ENCODE measurements around the gene RBMY1A1.
"Not testable (repeated sequence)": the region's sequence is repeated elsewhere in the genome, so short reads cannot be mapped to it uniquely, and the experiment has no call there.

Gene RBMY1A1

DNA sequence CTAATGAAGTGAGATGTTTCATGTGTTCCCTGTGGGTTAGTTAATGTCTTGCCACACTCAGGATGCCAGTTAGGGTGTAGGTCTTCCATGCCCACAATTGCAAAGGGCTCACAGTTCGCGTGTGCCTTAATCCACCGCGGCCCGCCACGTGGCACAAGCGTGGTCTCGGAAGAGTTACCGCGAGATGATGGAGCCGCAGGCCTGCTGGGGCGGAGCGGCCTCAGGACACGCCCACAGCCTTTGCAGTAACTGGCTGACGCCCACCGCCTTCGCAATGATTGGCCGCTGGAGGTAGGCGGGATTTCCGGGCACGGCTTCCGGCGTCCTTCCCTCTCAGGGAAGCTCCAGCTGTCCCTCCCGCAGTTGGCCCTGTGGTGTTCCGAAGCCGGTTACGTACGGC is at the start of gene RBMY1A1:
RBMY1A1 (plus strand) TSS at position 301 of the 400 bp plus-strand sequence. CDS start 2,013 bp downstream, outside the sequence.
- not testable (repeated sequence) for DNase-seq (ENCODE audit: low spot score in 2 of 2); H3K27ac Mint-ChIP-seq; H3K36me3 Mint-ChIP-seq; H3K4me3 Mint-ChIP-seq; ATAC-seq; H3K9me3 Mint-ChIP-seq; H3K4me1 Mint-ChIP-seq

DNA sequence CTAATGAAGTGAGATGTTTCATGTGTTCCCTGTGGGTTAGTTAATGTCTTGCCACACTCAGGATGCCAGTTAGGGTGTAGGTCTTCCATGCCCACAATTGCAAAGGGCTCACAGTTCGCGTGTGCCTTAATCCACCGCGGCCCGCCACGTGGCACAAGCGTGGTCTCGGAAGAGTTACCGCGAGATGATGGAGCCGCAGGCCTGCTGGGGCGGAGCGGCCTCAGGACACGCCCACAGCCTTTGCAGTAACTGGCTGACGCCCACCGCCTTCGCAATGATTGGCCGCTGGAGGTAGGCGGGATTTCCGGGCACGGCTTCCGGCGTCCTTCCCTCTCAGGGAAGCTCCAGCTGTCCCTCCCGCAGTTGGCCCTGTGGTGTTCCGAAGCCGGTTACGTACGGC is 23.6 kb upstream of the RBMY1A1 start, which contains the start of gene RBMY1B:
RBMY1B (plus strand) TSS at position 301 of the 400 bp plus-strand sequence. CDS start 2,013 bp downstream, outside the sequence.
- not testable (repeated sequence) for H3K4me3 Mint-ChIP-seq; DNase-seq (ENCODE audit: low spot score in 2 of 2); H3K36me3 Mint-ChIP-seq; H3K9me3 Mint-ChIP-seq; H3K27ac Mint-ChIP-seq; H3K4me1 Mint-ChIP-seq; ATAC-seq

DNA sequence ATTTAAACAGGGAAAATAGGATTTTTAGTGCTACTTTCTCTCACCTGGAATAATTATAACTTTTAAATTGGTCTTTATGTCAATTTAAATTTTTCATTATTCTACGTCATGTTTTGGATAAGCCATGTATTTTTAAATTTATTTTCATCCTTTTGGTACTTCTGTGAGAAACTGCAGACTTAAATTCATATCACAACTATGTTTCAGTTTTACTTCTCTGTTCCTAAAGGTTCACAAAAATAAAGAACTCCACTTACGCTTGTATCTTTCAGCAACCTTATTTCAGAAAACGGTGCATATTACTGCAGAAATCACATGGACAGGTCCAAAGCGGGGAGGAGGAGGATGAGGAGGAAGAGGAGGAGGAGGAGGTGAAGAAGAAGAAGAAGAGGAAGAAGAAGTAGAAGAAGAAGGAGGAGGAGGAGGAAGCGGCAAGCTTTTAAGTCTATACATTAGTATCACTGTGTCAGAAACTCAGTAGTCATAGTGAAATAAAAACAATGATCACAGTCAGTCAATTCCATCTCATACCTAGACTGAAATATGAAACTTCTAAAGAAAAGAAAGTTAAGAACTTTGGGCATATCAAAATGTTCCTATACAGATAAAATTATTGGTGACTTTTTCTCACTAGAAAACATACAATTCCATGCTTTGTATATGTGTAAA is 24.8 kb downstream of the RBMY1A1 start:
- not testable (repeated sequence) for H3K27ac Mint-ChIP-seq; H3K36me3 Mint-ChIP-seq; H3K4me3 Mint-ChIP-seq; H3K9me3 Mint-ChIP-seq; H3K4me1 Mint-ChIP-seq; DNase-seq (ENCODE audit: low spot score in 2 of 2)
- peak; percentile 45 for ATAC-seq

GRCh38 chrY:21585449-21585848 is 50.8 kb downstream of the RBMY1A1 start:
- H3K36me3 Mint-ChIP-seq, result no peaks in the 10 kb centered on the region
- no peak for ATAC-seq
- peaks cover 3% of the 10 kb centered on the region for H3K9me3 Mint-ChIP-seq
- no peak for DNase-seq (ENCODE audit: low spot score in 2 of 2)
- no peak overlapping the region for H3K4me3 Mint-ChIP-seq
- H3K4me1 Mint-ChIP-seq, result no peaks in the 10 kb centered on the region
- H3K27ac Mint-ChIP-seq, result no peak overlapping the region

GRCh38 chrY:21586454-21586853 is 51.8 kb downstream of the RBMY1A1 start:
- not testable (repeated sequence) for H3K4me3 Mint-ChIP-seq; H3K36me3 Mint-ChIP-seq; H3K27ac Mint-ChIP-seq; ATAC-seq; H3K4me1 Mint-ChIP-seq; DNase-seq (ENCODE audit: low spot score in 2 of 2); H3K9me3 Mint-ChIP-seq

GRCh38 chrY:21592059-21592458 is 57.4 kb downstream of the RBMY1A1 start:
- no peaks in the 10 kb centered on the region for H3K9me3 Mint-ChIP-seq
- H3K4me1 Mint-ChIP-seq, result no peaks in the 10 kb centered on the region
- DNase-seq (ENCODE audit: low spot score in 2 of 2), result no peak
- no peaks in the 10 kb centered on the region for H3K36me3 Mint-ChIP-seq
- no peak overlapping the region for H3K27ac Mint-ChIP-seq
- no peak overlapping the region for H3K4me3 Mint-ChIP-seq
- no peak for ATAC-seq

DNA sequence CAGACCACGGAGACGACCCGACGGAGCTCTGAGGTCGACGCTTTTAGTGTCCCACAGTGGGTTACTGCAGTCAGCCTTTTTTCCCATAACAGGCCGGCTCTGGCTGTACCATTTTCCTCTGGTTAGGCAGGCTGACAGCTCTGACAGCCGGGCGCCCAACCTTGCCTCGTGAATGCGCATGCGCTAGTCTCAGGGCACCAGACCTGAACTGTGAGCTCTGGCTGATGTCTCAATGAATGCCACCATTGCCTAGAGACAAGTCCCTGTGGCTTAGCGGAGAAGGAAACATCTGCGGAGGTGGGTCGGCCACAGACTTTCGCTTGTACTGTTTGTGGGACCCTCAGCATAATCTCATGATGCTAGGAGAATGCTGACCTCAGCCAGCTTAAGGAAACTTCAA is 61.6 kb downstream of the RBMY1A1 start:
- not testable (repeated sequence) for ATAC-seq; DNase-seq (ENCODE audit: low spot score in 2 of 2); H3K36me3 Mint-ChIP-seq; H3K4me1 Mint-ChIP-seq; H3K4me3 Mint-ChIP-seq; H3K9me3 Mint-ChIP-seq; H3K27ac Mint-ChIP-seq
